Measurements from ENCODE around the gene PASK.

PASK gene

GRCh38 chr2:241179899-241180298, 30.6 kb upstream of the PASK start:
- no peak for DNase-seq (ENCODE audit: low spot score)

- no peak for DNase-seq (ENCODE audit: low spot score)
Observed at GRCh38 chr2:241178961-241179360, 29.7 kb upstream of the PASK start.

GRCh38 chr2:241177526-241178334, 28.5 kb upstream of the PASK start:
- DNase-seq (ENCODE audit: low spot score) = no peak

GRCh38 chr2:241173557-241173956, 24.3 kb upstream of the PASK start:
- DNase-seq (ENCODE audit: low spot score) = no peak

- no peak for DNase-seq (ENCODE audit: low spot score)
Observed at GRCh38 chr2:241168366-241168765, 19.1 kb upstream of the PASK start.

- no peak for DNase-seq (ENCODE audit: low spot score)
Observed at GRCh38 chr2:241163601-241164118, 14.4 kb upstream of the PASK start.

GRCh38 chr2:241161646-241162281, 12.5 kb upstream of the PASK start:
- peak; percentile 90 for DNase-seq (ENCODE audit: low spot score)

GRCh38 chr2:241160318-241160717, 11.0 kb upstream of the PASK start:
- DNase-seq (ENCODE audit: low spot score) = no peak

GRCh38 chr2:241159116-241159515, 9.8 kb upstream of the PASK start:
- DNase-seq (ENCODE audit: low spot score) = no peak

- DNase-seq (ENCODE audit: low spot score) = no peak
Observed at GRCh38 chr2:241158546-241158900, 9.3 kb upstream of the PASK start.

- peak; percentile 55 for DNase-seq (ENCODE audit: low spot score)
Observed at GRCh38 chr2:241157841-241158545, 8.7 kb upstream of the PASK start.

GRCh38 chr2:241156971-241157441, 7.7 kb upstream of the PASK start:
- no peak for DNase-seq (ENCODE audit: low spot score)

GRCh38 chr2:241155936-241156335, 6.7 kb upstream of the PASK start:
- no peak for DNase-seq (ENCODE audit: low spot score)

GRCh38 chr2:241154915-241155314, 5.6 kb upstream of the PASK start:
- DNase-seq (ENCODE audit: low spot score) = no peak

- DNase-seq (ENCODE audit: low spot score) = no peak
Observed at GRCh38 chr2:241153616-241154015, 4.3 kb upstream of the PASK start.

- DNase-seq (ENCODE audit: low spot score) = no peak
Observed at GRCh38 chr2:241151934-241152660, 2.8 kb upstream of the PASK start.

- DNase-seq (ENCODE audit: low spot score) = no peak
Observed at GRCh38 chr2:241150660-241151530, 1.6 kb upstream of the PASK start.

- peak; percentile 99 for DNase-seq (ENCODE audit: low spot score)
Observed at GRCh38 chr2:241149925-241150659, 820 bp upstream of the PASK start, which contains the start of gene PPP1R7. PPP1R7 (plus strand) TSS chr2:241150467; CDS start chr2:241150496, 29 bp downstream.

- no peak for DNase-seq (ENCODE audit: low spot score)
Observed at GRCh38 chr2:241149675-241149924, 328 bp upstream of the PASK start.

- DNase-seq (ENCODE audit: low spot score) = no peak
Observed at GRCh38 chr2:241148239-241148638, 1.0 kb downstream of the PASK start.

- DNase-seq (ENCODE audit: low spot score) = no peak
Observed at GRCh38 chr2:241147336-241147735, 1.9 kb downstream of the PASK start.
